ENCODE results near the gene TLE4. TPM values are rescaled to one million over a fixed set of nuclear protein-coding genes. Genes with fewer than 3 reads are reported as not detected.

Gene TLE4
- total and polyA plus RNA-seq, 10 of the 15 experiments (the other 5 are each of a cell fraction or from before 2014, with no cell fraction given): 5.3 to 53.3 (median 23.3) TPM

DNA sequence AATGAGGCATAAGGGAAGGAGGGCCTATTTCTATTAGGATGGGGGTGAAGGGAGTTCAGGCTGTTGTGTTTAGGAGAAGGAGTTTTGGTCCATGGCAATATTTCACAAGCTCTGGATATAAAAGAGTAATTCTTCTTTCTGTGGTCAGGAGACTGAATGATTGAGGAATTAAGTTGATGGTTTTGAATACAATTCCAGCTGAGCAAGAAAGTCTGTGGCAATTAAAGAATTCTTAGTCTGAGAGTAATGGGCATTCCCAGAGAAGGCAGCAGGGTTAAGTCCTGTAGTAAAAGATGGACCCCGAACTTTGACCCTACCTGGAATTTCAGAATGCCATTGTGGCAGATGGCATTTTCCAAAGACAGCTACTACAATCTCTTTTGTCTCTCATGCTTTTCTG lies 202.6 kb downstream of the TLE4 start:
- DNase-seq (ENCODE audit: low read depth, low spot score) (no peak), FAIRE-seq (no peak), ATAC-seq (no peak)
- H3K36me3 ChIP-seq (ENCODE audit: control insufficient read depth in 2 of 2, insufficient read depth in 2 of 2, low read length in 1 of 2): no peaks in the 10 kb centered on the region
- no peaks in the 10 kb centered on the region for H3K27me3 ChIP-seq (replicated peaks in 1 of 2; ENCODE audit: control insufficient read depth in 2 of 2, insufficient read depth in 2 of 2, low read length in 1 of 2)
- 56% methylated on average over 1 of the region's 1 CpG for WGBS (ENCODE audit: insufficient coverage, insufficient replicate concordance, low lambda C conversion rate, missing lambda C conversion rate)
- H3K27ac ChIP-seq (ENCODE audit: control insufficient read depth, insufficient read depth): no peak overlapping the region
- no peaks in the 10 kb centered on the region for H3K9me3 ChIP-seq (replicated peaks; ENCODE audit: control insufficient read depth, insufficient read depth, low read length)
- H3K4me3 ChIP-seq: no peak overlapping the region
- in situ Hi-C loops (cut with MboI): no loop called here
- no peak overlapping the region for H3K4me2 ChIP-seq (ENCODE audit: control insufficient read depth, insufficient read depth)
- H3K9ac ChIP-seq (ENCODE audit: control insufficient read depth, insufficient read depth, low read length): no peak overlapping the region
- TF ChIP-seq, protein P1, sequence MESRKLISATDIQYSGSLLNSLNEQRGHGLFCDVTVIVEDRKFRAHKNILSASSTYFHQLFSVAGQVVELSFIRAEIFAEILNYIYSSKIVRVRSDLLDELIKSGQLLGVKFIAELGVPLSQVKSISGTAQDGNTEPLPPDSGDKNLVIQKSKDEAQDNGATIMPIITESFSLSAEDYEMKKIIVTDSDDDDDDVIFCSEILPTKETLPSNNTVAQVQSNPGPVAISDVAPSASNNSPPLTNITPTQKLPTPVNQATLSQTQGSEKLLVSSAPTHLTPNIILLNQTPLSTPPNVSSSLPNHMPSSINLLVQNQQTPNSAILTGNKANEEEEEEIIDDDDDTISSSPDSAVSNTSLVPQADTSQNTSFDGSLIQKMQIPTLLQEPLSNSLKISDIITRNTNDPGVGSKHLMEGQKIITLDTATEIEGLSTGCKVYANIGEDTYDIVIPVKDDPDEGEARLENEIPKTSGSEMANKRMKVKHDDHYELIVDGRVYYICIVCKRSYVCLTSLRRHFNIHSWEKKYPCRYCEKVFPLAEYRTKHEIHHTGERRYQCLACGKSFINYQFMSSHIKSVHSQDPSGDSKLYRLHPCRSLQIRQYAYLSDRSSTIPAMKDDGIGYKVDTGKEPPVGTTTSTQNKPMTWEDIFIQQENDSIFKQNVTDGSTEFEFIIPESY (IDR thresholded peaks at IDR 0.05): no peak
- TF ChIP-seq GATAD2B (conservative IDR thresholded peaks at IDR 0.05; ENCODE audit: low read depth) (no peak), POLR2AphosphoS5 (IDR thresholded peaks at IDR 0.05; ENCODE audit: low read length) (no peak), PAX8 (IDR thresholded peaks at IDR 0.05) (no peak), TARDBP (IDR thresholded peaks at IDR 0.05; ENCODE audit: borderline replicate concordance) (no peak), ASH2L (IDR thresholded peaks at IDR 0.05; ENCODE audit: borderline replicate concordance, low read depth) (no peak), IKZF1 (conservative IDR thresholded peaks at IDR 0.05) (no peak)
- TF ChIP-seq, protein P2, sequence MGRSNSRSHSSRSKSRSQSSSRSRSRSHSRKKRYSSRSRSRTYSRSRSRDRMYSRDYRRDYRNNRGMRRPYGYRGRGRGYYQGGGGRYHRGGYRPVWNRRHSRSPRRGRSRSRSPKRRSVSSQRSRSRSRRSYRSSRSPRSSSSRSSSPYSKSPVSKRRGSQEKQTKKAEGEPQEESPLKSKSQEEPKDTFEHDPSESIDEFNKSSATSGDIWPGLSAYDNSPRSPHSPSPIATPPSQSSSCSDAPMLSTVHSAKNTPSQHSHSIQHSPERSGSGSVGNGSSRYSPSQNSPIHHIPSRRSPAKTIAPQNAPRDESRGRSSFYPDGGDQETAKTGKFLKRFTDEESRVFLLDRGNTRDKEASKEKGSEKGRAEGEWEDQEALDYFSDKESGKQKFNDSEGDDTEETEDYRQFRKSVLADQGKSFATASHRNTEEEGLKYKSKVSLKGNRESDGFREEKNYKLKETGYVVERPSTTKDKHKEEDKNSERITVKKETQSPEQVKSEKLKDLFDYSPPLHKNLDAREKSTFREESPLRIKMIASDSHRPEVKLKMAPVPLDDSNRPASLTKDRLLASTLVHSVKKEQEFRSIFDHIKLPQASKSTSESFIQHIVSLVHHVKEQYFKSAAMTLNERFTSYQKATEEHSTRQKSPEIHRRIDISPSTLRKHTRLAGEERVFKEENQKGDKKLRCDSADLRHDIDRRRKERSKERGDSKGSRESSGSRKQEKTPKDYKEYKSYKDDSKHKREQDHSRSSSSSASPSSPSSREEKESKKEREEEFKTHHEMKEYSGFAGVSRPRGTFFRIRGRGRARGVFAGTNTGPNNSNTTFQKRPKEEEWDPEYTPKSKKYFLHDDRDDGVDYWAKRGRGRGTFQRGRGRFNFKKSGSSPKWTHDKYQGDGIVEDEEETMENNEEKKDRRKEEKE (IDR thresholded peaks at IDR 0.05): no peak
- H2AFZ ChIP-seq (ENCODE audit: control insufficient read depth, low read depth, low read length): no peak overlapping the region
- POLR2A ChIA-PET: no interaction called here
- RAD21 ChIA-PET (ENCODE audit: unreplicated experiment): no interaction called here
- no peaks in the 10 kb centered on the region for H3K79me2 ChIP-seq (ENCODE audit: control insufficient read depth, insufficient read depth, low read length)
- intact Hi-C loops (cut with micrococcal nuclease; ENCODE audit: unreplicated experiment): no loop called here
- H3K4me1 ChIP-seq (ENCODE audit: control insufficient read depth, insufficient read depth, low read length): no peaks in the 10 kb centered on the region
- no TSS peak for BruUV-seq (replicated peaks)
- SMC1A ChIA-PET (ENCODE audit: uncharacterized antibody, unreplicated experiment): interaction anchor here (1.1 kb wide), 1 partner anchor 11 kb away, joined by 3 read pairs; no protein-coding TSS in a partner anchor
- CTCF ChIA-PET: no interaction called here
- H4K20me1 ChIP-seq (ENCODE audit: control insufficient read depth, insufficient read depth): no peaks in the 10 kb centered on the region
